ENCODE measurements around the gene ENHO. TPM values are rescaled to one million over a fixed set of nuclear protein-coding genes. Genes with fewer than 3 reads are reported as not detected.
A peak's percentile ranks its signal among the peaks of the same experiment; 100 is the strongest.

The ENHO gene
- total RNA-seq, 4 donors from 2014 or later = 2.7 to 22.1 (median 16.3) TPM

DNA sequence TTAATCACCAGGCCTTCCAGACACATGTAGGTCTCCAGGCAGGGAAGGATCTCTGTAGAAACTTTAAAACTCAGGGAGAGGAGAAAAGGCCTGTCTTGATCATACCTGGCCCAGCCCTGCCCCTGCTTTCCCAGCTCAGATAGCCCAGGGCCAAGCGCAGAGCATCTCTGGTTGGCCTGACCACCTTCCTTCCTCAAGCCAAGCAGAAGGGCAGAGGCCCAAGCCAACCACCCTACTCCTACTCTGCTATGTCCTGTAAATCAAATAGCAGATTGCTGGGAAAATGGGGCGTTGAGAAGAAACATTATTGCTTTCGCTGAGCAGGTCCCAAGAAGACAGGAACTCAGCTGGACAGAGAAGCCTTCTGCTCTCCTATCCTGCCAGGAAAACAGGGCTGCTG lies 14.3 kb downstream of the ENHO start:
- Histone ChIP-seq H3K27ac (no peak overlapping the region), H3K4me3 (no peak overlapping the region), H3K27me3 (no peaks in the 10 kb centered on the region), H3K4me1 (peaks cover 0 to 40% (median 5%) of the 10 kb centered on the region in 4 donors), H3K9me3 (no peaks in the 10 kb centered on the region), H3K36me3 (no peaks in the 10 kb centered on the region)
- WGBS, 2 donors = 95 to 98% methylated on average over 3 of the region's 3 CpGs
- no peak for DNase-seq (ENCODE audit: low spot score in 2 of 2)
- TF ChIP-seq EP300 (IDR thresholded peaks at IDR 0.05) (no peak), POLR2A (IDR thresholded peaks at IDR 0.05) (no peak), CTCF (IDR thresholded peaks at IDR 0.05) (no peak)

GRCh38 chr9:34507966-34508365 lies 14.8 kb downstream of the ENHO start:
- Histone ChIP-seq H3K9me3 (no peaks in the 10 kb centered on the region), H3K36me3 (no peaks in the 10 kb centered on the region), H3K27ac (no peak overlapping the region), H3K4me3 (no peak overlapping the region), H3K27me3 (no peaks in the 10 kb centered on the region), H3K4me1 (peaks cover 0 to 40% (median 8%) of the 10 kb centered on the region in 4 donors)
- TF ChIP-seq EP300 (IDR thresholded peaks at IDR 0.05) (no peak), POLR2A (IDR thresholded peaks at IDR 0.05) (no peak), CTCF (IDR thresholded peaks at IDR 0.05) (no peak)
- DNase-seq (ENCODE audit: low spot score in 2 of 2) = no peak

DNA sequence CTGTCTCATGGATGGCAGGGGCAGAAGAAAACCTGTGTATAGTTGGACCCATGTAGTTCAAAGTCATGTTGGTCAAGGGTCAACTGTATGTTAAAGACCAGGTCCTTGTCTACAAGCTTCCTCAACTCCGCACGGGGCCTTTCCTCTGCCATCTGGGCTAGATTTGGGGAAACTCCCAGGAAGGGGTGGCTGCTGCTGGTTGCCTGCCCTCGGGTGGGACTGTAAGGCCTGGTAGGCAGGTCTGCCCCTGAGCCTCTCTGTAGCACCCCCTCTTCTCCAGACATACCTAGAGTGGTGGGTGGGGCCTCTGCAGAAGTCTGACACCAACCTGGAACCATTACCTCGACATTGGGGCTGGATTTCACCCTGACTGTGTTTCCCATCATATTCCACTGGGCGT lies 15.2 kb downstream of the ENHO start:
- no peak for TF ChIP-seq POLR2A (IDR thresholded peaks at IDR 0.05)
- TF ChIP-seq CTCF (IDR thresholded peaks at IDR 0.05) = no peak
- TF ChIP-seq EP300 (IDR thresholded peaks at IDR 0.05) = no peak
- Histone ChIP-seq H3K27me3 (no peaks in the 10 kb centered on the region), H3K27ac (no peak overlapping the region), H3K36me3 (no peaks in the 10 kb centered on the region), H3K9me3 (no peaks in the 10 kb centered on the region), H3K4me3 (no peak overlapping the region), H3K4me1 (peaks cover 0 to 41% (median 10%) of the 10 kb centered on the region in 4 donors)
- 84 to 86% methylated on average over 5 of the region's 5 CpGs for WGBS, 2 donors
- DNase-seq (ENCODE audit: low spot score in 2 of 2) = no peak

DNA sequence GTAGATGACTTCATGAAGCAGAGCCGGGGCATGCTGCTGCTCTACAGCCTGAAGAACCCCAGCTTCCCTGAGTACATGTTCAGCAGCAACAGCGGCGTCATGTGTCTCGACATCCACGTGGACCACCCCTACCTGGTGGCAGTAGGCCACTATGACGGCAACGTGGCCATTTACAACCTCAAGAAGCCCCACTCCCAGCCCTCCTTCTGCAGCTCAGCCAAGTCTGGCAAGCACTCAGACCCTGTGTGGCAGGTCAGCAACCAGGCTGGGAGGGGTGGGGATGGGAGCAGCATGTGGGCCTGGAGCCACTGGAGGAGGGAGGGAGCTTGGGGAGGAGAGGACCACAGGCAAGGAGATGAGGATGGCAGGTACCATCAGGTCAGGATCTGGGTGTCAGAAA lies 16.2 kb downstream of the ENHO start:
- TF ChIP-seq CTCF (IDR thresholded peaks at IDR 0.05) (no peak), EP300 (IDR thresholded peaks at IDR 0.05) (no peak), POLR2A (IDR thresholded peaks at IDR 0.05) (no peak)
- Histone ChIP-seq H3K36me3 (no peaks in the 10 kb centered on the region), H3K27ac (peak overlapping the region in 2 of 4 donors; percentile 80 to 85), H3K9me3 (no peaks in the 10 kb centered on the region), H3K4me3 (no peak overlapping the region), H3K27me3 (no peaks in the 10 kb centered on the region), H3K4me1 (peaks cover 0 to 50% (median 14%) of the 10 kb centered on the region in 4 donors)
- WGBS, 2 donors = 88 to 94% methylated on average over 6 to 7 of the region's 7 CpGs
- DNase-seq (ENCODE audit: low spot score in 2 of 2) = no peak

DNA sequence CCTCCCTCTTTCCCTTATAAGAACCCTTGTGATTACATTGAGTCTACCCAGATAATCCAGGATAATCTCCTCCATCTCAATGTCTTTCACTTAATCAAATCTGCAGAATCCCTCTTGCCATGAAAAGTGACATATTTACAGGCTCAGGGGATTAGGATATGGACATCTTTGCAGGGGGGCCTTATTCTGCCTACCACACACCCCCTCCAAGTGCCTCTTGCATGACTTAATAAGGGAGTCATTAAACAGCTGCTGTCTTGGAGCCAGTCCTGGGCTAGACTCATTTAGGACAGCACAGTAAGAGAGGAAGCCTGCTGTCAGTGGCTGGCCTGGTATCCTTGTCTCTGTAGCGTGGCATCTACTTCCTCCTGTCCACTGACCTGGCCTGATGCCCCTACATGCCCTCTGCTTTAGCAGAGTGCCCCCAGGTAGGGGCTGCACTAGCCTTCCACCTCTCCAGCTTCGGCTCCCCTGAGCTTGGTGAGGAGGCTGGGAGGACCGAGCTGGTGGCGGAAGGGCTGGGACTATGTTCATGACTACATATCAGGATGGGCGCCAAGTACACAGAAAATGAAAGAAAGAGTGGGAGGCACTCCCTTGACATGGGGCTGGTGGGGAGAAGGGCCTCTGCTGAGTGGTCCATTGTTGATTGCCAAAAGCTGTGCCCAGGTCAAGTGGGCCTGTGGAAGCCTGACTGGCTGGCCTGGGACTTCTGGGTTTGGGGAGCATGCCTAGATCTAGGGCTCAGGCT lies 17.2 kb downstream of the ENHO start:
- Histone ChIP-seq H3K27ac (peak overlapping the region in 3 of 4 donors; percentile 1 to 85 (median 80)), H3K4me1 (peaks cover 0 to 52% (median 23%) of the 10 kb centered on the region in 4 donors), H3K27me3 (no peaks in the 10 kb centered on the region), H3K4me3 (no peak overlapping the region), H3K9me3 (no peaks in the 10 kb centered on the region), H3K36me3 (no peaks in the 10 kb centered on the region)
- TF ChIP-seq POLR2A (IDR thresholded peaks at IDR 0.05) (no peak), EP300 (IDR thresholded peaks at IDR 0.05) (no peak), CTCF (IDR thresholded peaks at IDR 0.05) (no peak)
- DNase-seq (ENCODE audit: low spot score in 2 of 2) = no peak
- WGBS, 2 donors = 40 to 50% methylated on average over 5 of the region's 5 CpGs

All from tibial nerve (tissue), 4 donors.